Measurements from ENCODE around the gene CELF5. TPM values are rescaled to one million over a fixed set of nuclear protein-coding genes. Genes with fewer than 3 reads are reported as not detected.

The CELF5 gene
- total RNA-seq, 4 donors from 2014 or later = not detected

GRCh38 chr19:3293560-3293959 is 69.1 kb downstream of the CELF5 start:
- Histone ChIP-seq H3K27me3 (peaks cover 94% of the 10 kb centered on the region), H3K27ac (no peak overlapping the region), H3K4me3 (no peak overlapping the region), H3K4me1 (no peaks in the 10 kb centered on the region), H3K9me3 (no peaks in the 10 kb centered on the region), H3K36me3 (no peaks in the 10 kb centered on the region)
- no peak for ATAC-seq
- TF ChIP-seq CTCF (IDR thresholded peaks at IDR 0.05) = no peak
- TF ChIP-seq POLR2A (IDR thresholded peaks at IDR 0.05) = no peak
- TF ChIP-seq POLR2AphosphoS5 (IDR thresholded peaks at IDR 0.05) = no peak
- no peak for TF ChIP-seq EP300 (IDR thresholded peaks at IDR 0.05)
- WGBS, 2 donors (ENCODE audit: low coverage in 1 of 2) = no CpG with 5 or more reads among the region's 9 CpGs

- peaks cover 94% of the 10 kb centered on the region for H3K27me3 ChIP-seq
- no peaks in the 10 kb centered on the region for H3K4me1 ChIP-seq
- H3K4me3 ChIP-seq = no peak overlapping the region
- H3K27ac ChIP-seq = no peak overlapping the region
- 74 to 79% methylated on average over 11 to 19 of the region's 20 CpGs for WGBS, 2 donors (ENCODE audit: low coverage in 1 of 2)
- TF ChIP-seq POLR2AphosphoS5 (IDR thresholded peaks at IDR 0.05) (no peak), POLR2A (IDR thresholded peaks at IDR 0.05) (no peak), CTCF (IDR thresholded peaks at IDR 0.05) (no peak), EP300 (IDR thresholded peaks at IDR 0.05) (no peak)
- no peaks in the 10 kb centered on the region for H3K36me3 ChIP-seq
- ATAC-seq = no peak
- H3K9me3 ChIP-seq = no peaks in the 10 kb centered on the region
Observed at GRCh38 chr19:3294080-3294850, 69.8 kb downstream of the CELF5 start.

- TF ChIP-seq CTCF (IDR thresholded peaks at IDR 0.05) = no peak
- TF ChIP-seq POLR2A (IDR thresholded peaks at IDR 0.05) = no peak
- TF ChIP-seq POLR2AphosphoS5 (IDR thresholded peaks at IDR 0.05) = no peak
- TF ChIP-seq EP300 (IDR thresholded peaks at IDR 0.05) = no peak
- no peak for ATAC-seq
- no peaks in the 10 kb centered on the region for H3K9me3 ChIP-seq
- H3K4me1 ChIP-seq = no peaks in the 10 kb centered on the region
- peaks cover 95% of the 10 kb centered on the region for H3K27me3 ChIP-seq
- no peak overlapping the region for H3K27ac ChIP-seq
- no peak overlapping the region for H3K4me3 ChIP-seq
- no peaks in the 10 kb centered on the region for H3K36me3 ChIP-seq
- 79% methylated on average over 2 of the region's 14 CpGs; no CpG with 5 or more reads in 1 of the 2 donors for WGBS, 2 donors (ENCODE audit: low coverage in 1 of 2)
Observed at GRCh38 chr19:3295581-3295980, 71.1 kb downstream of the CELF5 start.

GRCh38 chr19:3296034-3296433 is 71.6 kb downstream of the CELF5 start:
- no peak for TF ChIP-seq POLR2AphosphoS5 (IDR thresholded peaks at IDR 0.05)
- TF ChIP-seq EP300 (IDR thresholded peaks at IDR 0.05) = no peak
- TF ChIP-seq POLR2A (IDR thresholded peaks at IDR 0.05) = no peak
- no peak for TF ChIP-seq CTCF (IDR thresholded peaks at IDR 0.05)
- Histone ChIP-seq H3K27ac (no peak overlapping the region), H3K4me3 (no peak overlapping the region), H3K4me1 (no peaks in the 10 kb centered on the region), H3K9me3 (no peaks in the 10 kb centered on the region), H3K36me3 (no peaks in the 10 kb centered on the region), H3K27me3 (peaks cover 93% of the 10 kb centered on the region)
- no peak for ATAC-seq
- 56 to 67% methylated on average over 4 to 7 of the region's 9 CpGs for WGBS, 2 donors (ENCODE audit: low coverage in 1 of 2)

- 80 to 86% methylated on average over 9 to 10 of the region's 19 CpGs for WGBS, 2 donors (ENCODE audit: low coverage in 1 of 2)
Observed at GRCh38 chr19:3296446-3296845, 72.0 kb downstream of the CELF5 start.

More at GRCh38 chr19:3296446-3296845, 72.0 kb downstream of the CELF5 start:
- Histone ChIP-seq H3K36me3 (no peaks in the 10 kb centered on the region), H3K9me3 (no peaks in the 10 kb centered on the region), H3K4me3 (no peak overlapping the region), H3K27me3 (peaks cover 93% of the 10 kb centered on the region), H3K27ac (no peak overlapping the region), H3K4me1 (no peaks in the 10 kb centered on the region)
- ATAC-seq = no peak
- no peak for TF ChIP-seq POLR2A (IDR thresholded peaks at IDR 0.05)
- TF ChIP-seq CTCF (IDR thresholded peaks at IDR 0.05) = no peak
- TF ChIP-seq POLR2AphosphoS5 (IDR thresholded peaks at IDR 0.05) = no peak
- no peak for TF ChIP-seq EP300 (IDR thresholded peaks at IDR 0.05)
